PFSK-1 (cell line): ENCODE measurements around the gene SMAD3.

Experiments used
- POLR2AphosphoS5 ChIP-seq: IDR thresholded peaks from 2 replicates; pipeline ENCODE4 v1.6.1; 2012; ENCODE audit warnings: low read depth, mild to moderate bottlenecking, control low read depth, low read length, moderate library complexity
- SIN3A ChIP-seq: IDR thresholded peaks from 2 replicates; pipeline ENCODE4 v1.6.1; 2012; ENCODE audit warnings: mild to moderate bottlenecking, low read length, moderate library complexity, borderline replicate concordance; ENCODE audit not compliant: insufficient read depth
- TAF1 ChIP-seq: IDR thresholded peaks from 2 replicates; pipeline ENCODE4 v1.6.1; 2012; ENCODE audit warnings: low read length, control low read depth, borderline replicate concordance; ENCODE audit not compliant: insufficient read depth
- TF ChIP-seq, protein P1 (sequence below), 2 experiments: IDR thresholded peaks; 2 replicates each; pipeline versions ENCODE4 v1.6.1 to v1.8.0; 2011 to 2012; ENCODE audit warnings: low read depth in 2 of 2, low read length in 2 of 2, control low read depth in 1 of 2, inconsistent platforms in 1 of 2, mild to moderate bottlenecking in 1 of 2, moderate library complexity in 1 of 2; ENCODE audit not compliant: insufficient read depth in 1 of 2

DNA sequence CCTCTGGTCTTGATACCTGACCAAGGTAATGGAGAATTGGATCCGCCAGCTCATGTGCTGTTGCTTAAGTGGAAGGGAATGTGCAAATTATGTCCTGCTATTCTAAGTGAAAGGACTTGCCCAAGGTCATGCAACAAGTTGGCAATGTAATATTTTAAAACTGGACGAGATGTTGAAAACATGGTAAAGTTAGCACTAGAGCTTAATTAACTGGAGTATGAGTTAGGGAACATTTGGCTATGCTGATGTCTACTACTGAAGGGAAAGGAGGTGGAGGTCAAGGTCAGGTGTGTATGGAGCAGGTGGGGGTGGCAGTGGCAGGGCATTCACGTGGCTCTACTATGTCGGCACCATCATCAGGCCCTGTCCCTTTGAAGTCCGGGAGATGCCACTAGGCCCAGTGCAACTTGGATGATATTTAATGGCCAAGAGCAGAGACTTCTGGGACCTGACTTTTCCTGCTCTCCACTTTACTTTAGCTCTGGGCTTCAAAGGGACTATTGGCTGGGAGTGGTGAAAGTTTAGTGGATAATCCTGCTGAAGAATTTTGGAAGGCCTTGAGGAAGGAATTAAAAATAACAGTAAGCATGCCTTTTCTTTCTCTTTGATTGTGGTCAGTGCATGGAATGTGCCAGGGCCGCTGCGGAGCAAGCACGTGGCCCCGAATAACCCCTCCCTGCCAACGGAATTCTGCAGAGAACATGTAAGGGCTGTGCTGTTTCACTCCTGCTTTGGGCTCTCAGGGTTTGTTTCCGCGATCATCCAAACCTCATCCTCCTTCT, 14.9 kb downstream of the SMAD3 start:
- TF ChIP-seq TAF1 = no peak
- TF ChIP-seq POLR2AphosphoS5 = no peak
- TF ChIP-seq, protein P1, sequence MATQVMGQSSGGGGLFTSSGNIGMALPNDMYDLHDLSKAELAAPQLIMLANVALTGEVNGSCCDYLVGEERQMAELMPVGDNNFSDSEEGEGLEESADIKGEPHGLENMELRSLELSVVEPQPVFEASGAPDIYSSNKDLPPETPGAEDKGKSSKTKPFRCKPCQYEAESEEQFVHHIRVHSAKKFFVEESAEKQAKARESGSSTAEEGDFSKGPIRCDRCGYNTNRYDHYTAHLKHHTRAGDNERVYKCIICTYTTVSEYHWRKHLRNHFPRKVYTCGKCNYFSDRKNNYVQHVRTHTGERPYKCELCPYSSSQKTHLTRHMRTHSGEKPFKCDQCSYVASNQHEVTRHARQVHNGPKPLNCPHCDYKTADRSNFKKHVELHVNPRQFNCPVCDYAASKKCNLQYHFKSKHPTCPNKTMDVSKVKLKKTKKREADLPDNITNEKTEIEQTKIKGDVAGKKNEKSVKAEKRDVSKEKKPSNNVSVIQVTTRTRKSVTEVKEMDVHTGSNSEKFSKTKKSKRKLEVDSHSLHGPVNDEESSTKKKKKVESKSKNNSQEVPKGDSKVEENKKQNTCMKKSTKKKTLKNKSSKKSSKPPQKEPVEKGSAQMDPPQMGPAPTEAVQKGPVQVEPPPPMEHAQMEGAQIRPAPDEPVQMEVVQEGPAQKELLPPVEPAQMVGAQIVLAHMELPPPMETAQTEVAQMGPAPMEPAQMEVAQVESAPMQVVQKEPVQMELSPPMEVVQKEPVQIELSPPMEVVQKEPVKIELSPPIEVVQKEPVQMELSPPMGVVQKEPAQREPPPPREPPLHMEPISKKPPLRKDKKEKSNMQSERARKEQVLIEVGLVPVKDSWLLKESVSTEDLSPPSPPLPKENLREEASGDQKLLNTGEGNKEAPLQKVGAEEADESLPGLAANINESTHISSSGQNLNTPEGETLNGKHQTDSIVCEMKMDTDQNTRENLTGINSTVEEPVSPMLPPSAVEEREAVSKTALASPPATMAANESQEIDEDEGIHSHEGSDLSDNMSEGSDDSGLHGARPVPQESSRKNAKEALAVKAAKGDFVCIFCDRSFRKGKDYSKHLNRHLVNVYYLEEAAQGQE (IDR thresholded peaks at IDR 0.05; ENCODE audit: insufficient read depth in 1 of 2, low read depth in 2 of 2, low read length in 2 of 2) = no peak
- TF ChIP-seq SIN3A = no peak
